ENCODE measurements around the gene GPER1.
"Not testable (repeated sequence)": the region's sequence is repeated elsewhere in the genome, so short reads cannot be mapped to it uniquely, and the experiment has no call there.

The GPER1 gene

GRCh38 chr7:1115171-1116045 lies 27.5 kb downstream of the GPER1 start:
- peak; percentile 48 for FAIRE-seq
- DNase-seq (ENCODE audit: insufficient read length, low spot score), result not testable (repeated sequence)

GRCh38 chr7:1116383-1117008 lies 28.6 kb downstream of the GPER1 start:
- DNase-seq (ENCODE audit: insufficient read length, low spot score); FAIRE-seq: not testable (repeated sequence)

GRCh38 chr7:1117321-1117928 lies 29.5 kb downstream of the GPER1 start:
- FAIRE-seq (no peak), DNase-seq (ENCODE audit: insufficient read length, low spot score) (no peak)

GRCh38 chr7:1119201-1119600 lies 31.3 kb downstream of the GPER1 start:
- no peak for DNase-seq (ENCODE audit: insufficient read length, low spot score)
- FAIRE-seq, result no peak

GRCh38 chr7:1120791-1121190 lies 32.9 kb downstream of the GPER1 start:
- FAIRE-seq (peak; percentile 72), DNase-seq (ENCODE audit: insufficient read length, low spot score) (no peak)

GRCh38 chr7:1121476-1121875 lies 33.6 kb downstream of the GPER1 start:
- no peak for DNase-seq (ENCODE audit: insufficient read length, low spot score)
- no peak for FAIRE-seq

- FAIRE-seq, result peak; percentile 13
- DNase-seq (ENCODE audit: insufficient read length, low spot score), result no peak
Observed at GRCh38 chr7:1121886-1122831, 34.2 kb downstream of the GPER1 start.

- no peak for DNase-seq (ENCODE audit: insufficient read length, low spot score)
Observed at GRCh38 chr7:1122832-1123501, 35.1 kb downstream of the GPER1 start.

GRCh38 chr7:1123715-1124114 lies 35.8 kb downstream of the GPER1 start:
- FAIRE-seq, result no peak
- DNase-seq (ENCODE audit: insufficient read length, low spot score), result no peak

More at GRCh38 chr7:1122832-1123501, 35.1 kb downstream of the GPER1 start:
- FAIRE-seq, result no peak

GRCh38 chr7:1124164-1124563 lies 36.3 kb downstream of the GPER1 start:
- no peak for DNase-seq (ENCODE audit: insufficient read length, low spot score)
- no peak for FAIRE-seq

GRCh38 chr7:1124816-1125602 lies 37.1 kb downstream of the GPER1 start:
- no peak for FAIRE-seq

GRCh38 chr7:1125603-1125969 lies 37.7 kb downstream of the GPER1 start:
- DNase-seq (ENCODE audit: insufficient read length, low spot score) (no peak), FAIRE-seq (peak; percentile 62)

More at GRCh38 chr7:1124816-1125602, 37.1 kb downstream of the GPER1 start:
- DNase-seq (ENCODE audit: insufficient read length, low spot score), result no peak

GRCh38 chr7:1127001-1127400 lies 39.1 kb downstream of the GPER1 start:
- no peak for FAIRE-seq
- no peak for DNase-seq (ENCODE audit: insufficient read length, low spot score)

GRCh38 chr7:1129431-1129830 lies 41.5 kb downstream of the GPER1 start:
- DNase-seq (ENCODE audit: insufficient read length, low spot score), result no peak
- FAIRE-seq, result no peak

- DNase-seq (ENCODE audit: insufficient read length, low spot score) (no peak), FAIRE-seq (peak; percentile 48)
Observed at GRCh38 chr7:1130021-1130990, 42.4 kb downstream of the GPER1 start.

- no peak for DNase-seq (ENCODE audit: insufficient read length, low spot score)
- no peak for FAIRE-seq
Observed at GRCh38 chr7:1131471-1132265, 43.8 kb downstream of the GPER1 start.

GRCh38 chr7:1134951-1135350 lies 47.0 kb downstream of the GPER1 start:
- DNase-seq (ENCODE audit: insufficient read length, low spot score) (no peak), FAIRE-seq (no peak)

Measured in HTR-8/SVneo (cell line).